Stimulated activated CD4-positive, alpha-beta T cell treated with anti-CD3 and anti-CD28 coated beads, Interleukin-1b, Interleukin-23, amount 100 ng/mL, for 4 hours (primary cell): ENCODE results near the gene ADCY7.

Experiments
- DNase-seq, 2 donors: peaks; one replicate each; pipeline ENCODE4 v3.0.0-alpha.2; 2020; ENCODE audit warnings: low read depth in 2 of 2

ADCY7 gene

DNA sequence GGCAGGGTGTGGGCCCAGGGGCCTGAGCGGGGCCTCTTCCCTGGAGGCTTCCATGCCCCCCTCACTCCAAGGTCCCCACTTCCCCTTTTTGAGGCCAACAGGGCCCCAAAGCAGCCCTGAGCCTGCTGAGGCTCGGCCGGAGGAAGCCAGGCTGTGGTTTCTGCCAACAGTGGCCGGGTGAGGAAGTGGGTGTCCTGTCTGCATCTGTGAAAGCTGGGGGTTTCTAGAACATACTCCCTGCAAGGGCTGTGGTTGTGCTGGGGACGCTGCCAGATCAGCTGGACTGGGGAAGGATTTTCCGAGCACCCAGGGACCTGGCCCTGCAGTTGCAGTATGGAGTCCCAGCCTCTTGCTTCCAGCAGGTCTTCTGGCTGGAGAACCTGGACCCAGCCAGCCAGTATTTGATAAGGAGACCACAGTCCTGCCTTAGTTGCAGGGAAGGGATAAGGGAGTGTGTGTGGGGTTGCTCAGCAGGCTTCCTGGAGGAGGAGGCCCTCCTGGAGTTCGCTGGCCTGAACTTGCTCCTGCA, 15.7 kb downstream of the ADCY7 start:
- DNase-seq: no peak

DNA sequence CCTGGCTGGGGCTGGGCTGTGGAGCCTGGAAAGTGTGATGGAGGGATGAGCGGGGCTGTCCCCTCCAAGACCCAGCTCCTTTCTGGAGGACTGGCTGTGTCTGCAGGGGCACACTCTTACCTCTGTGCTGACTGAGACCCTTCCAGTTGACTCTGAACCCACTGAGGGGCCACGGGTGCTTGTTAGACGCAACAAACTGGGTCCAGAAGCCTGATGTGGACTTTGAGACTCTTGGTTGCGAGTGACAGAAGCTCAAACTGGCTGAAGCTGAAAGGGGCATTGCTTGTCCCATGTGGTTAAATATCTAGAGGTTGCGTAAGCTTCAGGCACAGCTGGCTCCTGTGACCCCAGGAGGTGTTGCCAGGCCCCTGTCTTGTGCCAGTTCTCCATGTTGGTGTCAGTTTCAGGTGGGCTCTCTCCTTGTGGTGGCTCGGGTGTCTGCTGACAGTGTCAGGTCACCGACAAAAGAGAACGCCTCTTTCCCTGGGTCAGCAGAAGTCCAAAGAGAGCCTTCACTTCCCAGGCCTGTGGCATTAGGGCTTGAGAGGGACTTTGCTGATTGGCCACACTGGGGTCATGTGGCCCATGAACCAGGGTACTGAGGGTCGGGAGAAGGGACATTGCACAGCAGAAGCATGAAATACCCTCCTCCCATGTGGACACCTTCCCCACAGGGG, 16.7 kb downstream of the ADCY7 start:
- no peak for DNase-seq

DNA sequence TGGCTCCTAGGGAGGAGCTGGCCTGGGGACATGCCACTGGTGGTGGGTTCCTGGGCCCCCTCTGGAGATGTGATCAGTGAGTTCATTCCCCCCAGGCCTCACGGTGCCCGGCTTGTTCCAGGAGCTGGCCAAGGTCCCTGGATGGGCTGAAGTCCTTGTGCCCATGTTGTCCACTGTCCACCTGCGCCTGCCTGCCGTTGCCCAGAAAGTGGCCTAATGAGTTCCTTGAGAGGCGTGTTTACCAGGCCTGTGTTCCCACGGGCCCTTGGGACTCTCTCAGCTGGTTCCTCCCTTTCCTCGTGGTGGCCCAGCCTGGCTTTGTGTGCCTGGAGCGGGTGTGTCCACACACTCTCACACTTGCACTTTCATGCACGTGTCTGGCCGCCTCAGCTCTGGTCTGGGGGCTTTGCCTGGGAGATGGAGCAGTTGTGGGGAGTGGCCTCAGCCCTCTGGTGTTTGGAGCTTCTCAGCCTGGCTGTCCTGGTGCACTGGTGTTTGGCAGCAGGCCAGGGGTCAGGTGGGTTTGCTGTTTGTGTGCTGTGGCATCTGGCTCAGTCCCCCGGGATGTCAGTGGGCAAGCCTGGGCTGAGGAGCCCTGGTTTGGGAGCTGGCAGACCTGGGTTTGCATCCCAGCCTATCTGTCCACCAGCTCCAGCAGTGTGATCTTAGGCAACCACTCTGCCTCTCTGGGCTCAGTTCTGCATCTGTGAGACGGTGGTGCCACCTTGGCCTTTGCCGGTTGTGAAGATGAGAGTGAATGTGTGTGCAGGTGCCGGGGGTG, 18.0 kb downstream of the ADCY7 start:
- DNase-seq: no peak

DNA sequence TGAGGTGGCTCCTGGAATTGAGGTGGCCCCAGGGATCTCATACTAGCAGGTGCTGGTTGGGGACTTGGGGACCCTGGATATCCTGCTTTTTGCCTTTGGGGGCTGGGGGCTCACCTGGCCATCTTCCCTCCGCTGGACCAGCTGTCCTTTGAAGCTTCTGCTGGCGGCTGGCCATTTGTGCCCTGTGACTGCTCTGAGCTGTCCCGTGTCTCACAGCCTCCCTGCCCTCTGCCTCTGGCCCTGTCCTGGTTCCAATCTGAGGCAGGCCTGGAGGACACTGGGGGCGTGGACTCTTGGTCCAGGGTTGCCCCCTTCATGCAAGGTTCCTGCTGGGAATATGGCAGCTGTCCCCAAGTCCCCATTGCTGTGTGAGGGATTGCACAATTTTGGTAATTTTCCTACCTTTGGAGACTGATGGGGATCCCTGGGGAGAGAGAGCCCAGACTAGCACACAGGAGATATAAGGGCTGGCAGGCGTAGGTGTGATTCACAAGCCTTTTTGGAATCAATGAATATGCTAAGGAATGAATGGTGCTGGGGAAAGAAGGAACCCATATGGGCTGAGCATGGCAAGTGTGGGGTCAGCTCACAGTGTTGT, 19.2 kb downstream of the ADCY7 start:
- no peak for DNase-seq

DNA sequence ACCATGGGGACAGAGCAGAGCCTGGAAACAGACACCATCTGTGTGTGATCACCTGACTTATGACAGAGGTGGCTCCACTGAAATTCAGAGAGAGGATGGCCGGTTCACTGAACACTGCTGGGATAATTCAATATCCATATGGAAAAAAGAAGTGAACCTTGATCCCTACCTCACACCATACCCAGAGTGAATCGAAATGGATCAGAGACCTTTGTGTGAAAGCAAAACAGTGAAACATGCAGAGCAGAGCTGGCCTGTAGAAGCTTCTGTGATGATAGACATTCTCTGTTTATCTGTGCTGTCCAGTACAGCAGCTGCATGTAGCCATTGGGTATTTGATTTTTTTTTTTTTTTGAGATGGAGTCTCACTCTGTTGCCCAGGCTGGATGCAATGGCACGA, 20.3 kb downstream of the ADCY7 start:
- no peak for DNase-seq

DNA sequence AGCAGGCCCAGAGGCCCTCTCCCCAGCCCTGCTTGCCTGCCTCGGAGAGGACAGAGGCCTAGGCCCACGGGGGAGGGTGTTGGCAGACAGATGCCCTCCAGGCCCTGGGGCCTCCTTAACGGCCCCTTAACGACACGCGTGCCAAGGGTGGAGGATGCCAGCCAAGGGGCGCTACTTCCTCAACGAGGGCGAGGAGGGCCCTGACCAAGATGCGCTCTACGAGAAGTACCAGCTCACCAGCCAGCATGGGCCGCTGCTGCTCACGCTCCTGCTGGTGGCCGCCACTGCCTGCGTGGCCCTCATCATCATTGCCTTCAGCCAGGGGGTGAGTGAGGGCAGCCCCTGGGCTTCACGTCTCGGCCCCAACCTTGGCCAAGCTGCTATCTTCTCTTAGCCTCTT, 21.7 kb downstream of the ADCY7 start:
- DNase-seq: no peak

DNA sequence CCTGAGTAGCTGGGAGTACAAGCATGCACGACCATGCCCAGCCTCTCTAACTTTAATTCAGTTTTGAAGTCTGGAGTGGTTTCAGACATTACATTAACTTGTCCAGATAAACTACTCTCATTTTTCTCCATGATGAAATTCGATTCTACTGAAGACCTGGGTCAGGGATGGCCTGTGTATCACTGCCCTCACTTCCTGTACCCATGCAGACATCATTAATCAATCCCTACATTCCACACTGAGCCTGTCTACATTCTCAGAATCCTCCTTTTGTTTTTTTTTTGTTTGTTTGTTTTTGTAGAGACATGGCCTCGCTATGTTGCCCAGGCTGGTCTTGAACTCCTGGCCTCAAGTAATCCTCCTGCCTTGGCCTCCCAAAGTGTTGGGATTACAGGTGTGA, 22.6 kb downstream of the ADCY7 start:
- no peak for DNase-seq

DNA sequence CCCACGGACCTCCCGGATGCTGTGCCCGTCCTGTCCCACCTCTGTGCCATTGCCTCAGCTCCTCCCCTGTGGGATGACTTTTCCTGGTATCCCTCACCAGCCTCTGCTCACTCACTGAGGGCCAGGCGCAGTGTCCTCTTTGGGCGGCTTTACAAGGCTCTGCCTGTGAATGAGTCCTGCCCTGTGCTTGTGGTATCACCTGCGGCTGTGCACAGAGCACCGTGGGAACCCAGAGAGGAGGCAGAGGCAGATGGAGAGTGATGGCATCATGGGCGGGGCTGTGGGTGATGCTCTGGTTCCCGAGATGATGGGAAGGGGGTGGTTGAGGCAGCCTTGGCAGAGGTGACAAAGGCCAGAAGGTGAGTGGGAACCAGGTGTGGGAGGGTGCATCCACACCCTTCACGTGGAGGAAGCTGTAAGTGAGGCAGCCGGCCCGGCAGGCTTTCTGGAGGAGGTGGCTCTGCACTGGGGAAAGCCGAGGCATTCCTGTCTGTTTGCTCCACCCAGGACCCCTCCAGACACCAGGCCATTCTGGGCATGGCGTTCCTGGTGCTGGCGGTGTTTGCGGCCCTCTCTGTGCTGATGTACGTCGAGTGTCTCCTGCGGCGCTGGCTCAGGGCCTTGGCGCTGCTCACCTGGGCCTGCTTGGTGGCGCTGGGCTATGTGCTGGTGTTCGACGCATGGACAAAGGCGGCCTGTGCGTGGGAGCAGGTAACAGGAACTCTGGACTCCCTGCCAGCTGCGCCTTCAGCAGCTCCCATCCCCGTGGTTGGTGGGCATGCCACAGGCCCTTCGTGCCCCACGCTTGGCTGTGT, 23.8 kb downstream of the ADCY7 start:
- no peak for DNase-seq

DNA sequence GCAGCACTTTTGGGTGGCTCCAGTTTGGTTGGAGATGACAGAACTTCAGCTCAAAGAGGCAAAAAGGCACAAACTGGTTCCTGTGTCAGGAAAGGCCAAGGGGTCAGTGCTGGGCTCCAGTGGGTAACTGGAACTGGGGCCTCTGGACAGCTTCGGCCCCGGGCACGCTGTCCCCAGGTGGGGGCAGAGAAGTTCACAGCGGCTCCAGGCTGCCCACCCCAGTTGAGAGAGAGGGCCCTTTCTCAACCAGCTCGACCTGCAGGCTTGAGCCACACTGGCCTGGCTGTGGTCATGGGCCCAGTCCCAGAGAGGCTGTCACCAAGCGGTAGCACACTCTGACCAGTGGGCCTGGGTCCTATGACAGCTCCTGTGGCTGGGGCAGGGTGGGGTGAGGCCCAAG, 24.5 kb downstream of the ADCY7 start:
- no peak for DNase-seq

DNA sequence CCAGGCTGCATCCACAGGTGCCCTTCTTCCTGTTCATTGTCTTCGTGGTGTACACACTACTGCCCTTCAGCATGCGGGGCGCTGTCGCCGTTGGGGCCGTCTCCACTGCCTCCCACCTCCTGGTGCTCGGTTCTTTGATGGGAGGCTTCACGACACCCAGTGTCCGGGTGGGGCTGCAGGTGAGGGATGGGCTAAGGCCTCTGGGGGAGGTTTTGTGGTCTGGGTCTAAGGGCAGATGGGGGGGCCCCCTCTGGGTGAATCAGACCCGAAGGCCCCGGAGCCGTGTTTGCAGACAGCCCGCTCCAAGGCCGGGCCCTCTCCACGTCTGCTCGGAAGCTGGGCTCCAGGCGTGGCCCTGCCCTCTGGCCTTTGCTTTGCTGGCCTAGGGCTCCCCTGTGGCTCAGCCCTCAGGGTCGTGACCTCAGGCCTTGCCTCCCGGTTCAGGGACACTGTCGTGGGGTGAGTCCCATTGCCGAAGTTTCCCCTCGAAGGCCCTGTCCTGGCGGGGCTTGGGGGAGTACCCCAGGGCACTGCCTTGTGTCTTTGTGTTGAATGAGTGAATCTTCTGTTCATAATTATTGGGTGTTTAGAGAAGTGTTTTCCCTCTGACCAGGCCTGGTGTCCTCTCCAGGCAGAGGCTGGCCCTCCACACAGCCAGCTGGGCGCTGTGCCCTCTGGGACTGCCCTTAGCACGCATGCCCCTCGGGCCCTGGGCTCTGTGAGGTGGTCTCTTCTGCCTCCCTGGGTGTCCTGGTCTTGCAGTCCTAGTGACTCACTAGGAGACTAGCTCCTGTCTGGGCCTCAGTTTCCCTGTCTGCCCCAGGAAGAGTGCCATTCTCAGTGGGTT, 25.6 kb downstream of the ADCY7 start:
- no peak for DNase-seq

DNA sequence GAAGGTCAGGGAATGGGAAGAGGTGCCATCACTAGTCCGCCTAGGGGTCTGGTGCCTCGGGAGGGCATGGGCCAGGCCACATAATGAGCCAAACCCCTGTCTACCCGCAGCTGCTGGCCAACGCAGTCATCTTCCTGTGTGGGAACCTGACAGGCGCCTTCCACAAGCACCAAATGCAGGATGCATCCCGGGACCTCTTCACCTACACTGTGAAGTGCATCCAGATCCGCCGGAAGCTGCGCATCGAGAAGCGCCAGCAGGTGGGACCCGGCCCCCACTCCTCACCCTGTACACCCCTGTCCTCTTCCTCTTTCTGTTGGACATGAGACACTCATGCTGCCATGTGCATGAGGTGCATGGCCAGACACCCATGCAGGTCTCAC, 26.2 kb downstream of the ADCY7 start:
- no peak for DNase-seq

DNA sequence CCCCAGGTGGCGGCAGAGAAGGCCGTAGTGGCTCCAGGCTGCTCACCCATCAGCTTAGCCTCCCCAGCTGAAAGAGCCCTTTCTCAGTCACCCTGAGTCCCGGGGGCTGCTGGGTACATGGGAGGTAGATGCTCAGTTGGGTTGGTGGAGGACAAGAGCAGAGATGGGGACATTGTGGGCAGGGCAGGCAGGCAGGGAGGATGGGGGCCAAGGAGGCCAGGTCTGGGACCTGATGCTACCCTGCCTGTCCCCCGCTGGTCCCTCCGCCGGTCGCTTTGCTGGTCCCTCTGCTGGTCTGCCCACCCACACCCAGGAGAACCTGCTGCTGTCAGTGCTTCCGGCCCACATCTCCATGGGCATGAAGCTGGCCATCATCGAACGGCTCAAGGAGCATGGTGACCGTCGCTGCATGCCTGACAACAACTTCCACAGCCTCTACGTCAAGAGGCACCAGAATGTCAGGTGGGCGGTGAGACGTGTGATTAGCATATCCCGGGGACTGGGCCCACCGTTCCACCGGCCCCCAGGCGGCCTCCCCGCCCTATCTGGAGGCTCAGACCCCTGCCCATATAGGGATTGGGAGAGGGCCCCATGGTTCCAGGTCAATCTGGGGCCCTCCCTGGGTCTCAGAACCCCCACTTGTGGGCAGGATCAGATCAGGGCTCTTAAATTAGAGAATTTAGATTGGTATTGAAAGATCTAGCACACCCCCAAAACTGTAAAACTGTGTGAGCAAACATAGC, 26.9 kb downstream of the ADCY7 start:
- DNase-seq: no peak

DNA sequence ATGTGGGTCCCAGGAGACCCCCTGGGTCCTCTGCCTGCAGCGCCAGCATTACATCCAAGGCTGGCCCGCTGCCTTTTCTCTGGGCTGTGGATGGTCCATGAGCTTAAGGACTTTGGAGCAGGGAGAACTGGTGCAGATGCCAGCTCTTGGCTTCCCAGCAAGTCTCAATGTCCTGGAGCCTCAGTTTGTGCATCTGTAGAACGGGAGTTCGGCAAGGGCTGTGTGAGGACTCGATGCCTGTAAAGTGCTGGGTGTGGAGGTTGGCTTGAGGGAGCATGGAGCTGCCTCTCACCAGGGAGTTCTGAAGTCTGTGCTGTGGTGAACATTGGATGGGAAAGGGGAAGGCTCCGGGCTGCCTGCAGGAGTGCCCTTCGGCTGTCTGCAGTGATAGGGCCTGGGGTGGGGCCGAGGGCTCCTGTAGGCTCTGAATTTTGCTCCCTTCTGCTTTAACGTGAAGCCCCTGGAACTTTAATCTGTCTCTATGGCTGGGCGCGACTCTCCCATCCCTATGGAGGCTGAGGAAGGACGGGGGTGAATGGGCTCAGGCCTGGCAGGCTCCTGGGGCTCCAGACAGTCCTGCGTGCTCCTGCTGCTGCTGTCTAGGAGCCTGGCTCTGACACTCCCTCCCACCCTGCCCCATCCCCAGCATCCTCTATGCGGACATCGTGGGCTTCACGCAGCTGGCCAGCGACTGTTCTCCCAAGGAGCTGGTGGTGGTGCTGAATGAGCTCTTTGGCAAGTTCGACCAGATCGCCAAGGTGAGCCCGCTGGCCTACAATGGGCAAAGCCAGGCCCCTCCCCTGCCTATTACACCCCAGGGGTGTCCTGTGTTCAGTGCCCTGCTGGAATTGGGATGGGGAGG, 27.9 kb downstream of the ADCY7 start:
- no peak for DNase-seq

DNA sequence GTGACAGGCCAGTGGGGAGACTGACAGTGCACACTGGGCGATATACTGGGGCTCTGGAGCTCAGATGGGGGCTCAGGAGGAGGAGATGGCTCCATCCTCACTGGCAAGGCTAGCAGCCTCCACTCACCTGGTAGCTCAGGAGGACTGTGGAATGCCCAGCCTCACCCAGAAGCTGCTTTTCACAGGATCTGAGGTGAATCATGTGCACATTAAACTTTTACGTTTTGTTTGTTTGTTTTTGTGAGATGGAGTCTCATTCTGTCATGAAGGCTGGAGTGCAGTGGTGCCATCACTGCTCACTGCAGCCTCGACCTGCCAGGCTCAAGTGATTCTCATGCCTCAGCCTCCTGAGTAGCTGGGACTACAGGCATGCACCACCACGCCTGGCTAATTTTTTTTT, 28.6 kb downstream of the ADCY7 start:
- no peak for DNase-seq

DNA sequence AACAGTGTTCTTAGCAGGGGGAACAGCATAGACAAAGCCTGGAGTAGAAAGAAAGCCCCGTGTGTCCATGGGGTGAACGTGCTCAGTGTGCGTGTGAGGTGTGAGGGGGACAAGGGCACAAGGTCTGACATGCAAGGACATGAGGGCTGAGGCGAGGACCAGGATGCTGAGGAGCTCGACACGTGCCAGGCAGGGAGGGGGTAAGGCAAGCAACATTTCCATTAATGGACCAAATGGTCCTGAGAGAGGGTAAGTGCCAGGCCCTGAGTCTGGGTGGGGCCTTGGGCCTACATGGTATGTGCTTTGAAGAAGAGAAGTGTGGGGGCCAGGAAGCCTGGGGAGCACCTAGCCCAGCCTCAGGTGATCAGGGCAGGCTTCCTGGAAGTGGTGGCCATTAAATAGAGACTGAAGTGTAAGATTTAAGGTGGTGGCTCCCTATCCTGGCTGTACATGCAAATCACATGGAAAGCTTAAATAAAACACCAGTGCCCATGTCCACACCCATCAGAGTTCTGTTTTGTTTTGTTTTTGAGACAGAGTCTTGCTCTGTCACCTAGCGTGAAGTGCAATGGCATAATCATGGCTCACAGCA, 29.3 kb downstream of the ADCY7 start:
- no peak for DNase-seq

DNA sequence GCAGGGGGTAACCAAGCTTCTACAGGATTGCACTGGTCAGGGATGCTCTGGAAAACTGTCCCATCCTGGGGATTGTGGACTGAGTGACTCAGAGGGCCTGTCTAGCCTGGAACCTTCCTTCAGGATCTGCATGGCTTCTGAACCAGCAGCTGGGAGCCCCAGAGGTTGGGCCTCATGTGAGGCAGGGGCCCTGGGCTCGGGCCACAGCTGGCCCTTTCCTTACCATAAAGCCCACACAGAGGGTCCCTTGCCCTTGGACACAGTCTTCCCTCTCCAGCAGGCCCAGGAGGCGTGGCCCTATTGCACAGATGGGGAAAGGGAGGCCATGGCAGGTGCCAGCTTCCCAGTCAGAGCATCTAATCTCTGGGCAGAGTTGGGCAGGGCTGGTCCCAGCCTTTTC, 30.5 kb downstream of the ADCY7 start:
- no peak for DNase-seq

DNA sequence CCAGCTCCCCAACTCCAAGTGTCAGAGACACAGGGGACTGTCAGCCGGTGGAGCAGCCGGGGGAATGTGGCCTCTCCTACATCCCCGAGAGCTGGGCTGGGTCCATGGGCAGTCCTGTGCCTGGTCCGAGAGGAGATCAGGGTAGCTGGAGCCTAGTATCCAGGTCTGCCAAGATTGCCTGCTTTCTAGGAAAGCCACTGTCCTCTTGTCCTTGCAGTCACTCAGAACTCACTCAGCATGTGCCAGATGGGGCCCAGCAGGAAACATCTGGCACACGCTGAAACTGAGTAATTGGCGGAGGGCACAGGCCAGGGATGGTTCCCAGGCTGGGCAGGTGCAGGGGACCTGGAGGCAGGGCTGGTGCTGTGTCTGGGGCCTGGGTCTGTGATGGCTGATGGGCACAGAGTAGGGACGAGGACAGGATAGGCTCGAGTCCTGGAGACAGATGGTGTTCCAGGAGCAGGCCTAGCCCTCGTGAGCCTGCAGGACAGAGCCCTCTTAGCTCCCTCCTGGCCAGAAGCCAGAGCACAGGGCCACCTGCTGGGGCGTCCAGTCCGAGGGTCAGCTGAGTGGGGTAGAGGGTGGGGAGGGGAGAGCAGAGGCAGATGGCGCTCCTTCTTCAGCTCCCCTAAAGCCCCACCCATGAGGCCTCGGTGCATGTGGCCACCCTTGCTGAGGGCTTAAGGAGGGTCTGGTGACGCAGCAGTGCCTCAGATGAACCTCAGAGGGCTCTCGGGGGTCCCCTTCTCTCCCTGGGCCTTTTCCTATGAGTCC, 31.1 kb downstream of the ADCY7 start:
- no peak for DNase-seq

DNA sequence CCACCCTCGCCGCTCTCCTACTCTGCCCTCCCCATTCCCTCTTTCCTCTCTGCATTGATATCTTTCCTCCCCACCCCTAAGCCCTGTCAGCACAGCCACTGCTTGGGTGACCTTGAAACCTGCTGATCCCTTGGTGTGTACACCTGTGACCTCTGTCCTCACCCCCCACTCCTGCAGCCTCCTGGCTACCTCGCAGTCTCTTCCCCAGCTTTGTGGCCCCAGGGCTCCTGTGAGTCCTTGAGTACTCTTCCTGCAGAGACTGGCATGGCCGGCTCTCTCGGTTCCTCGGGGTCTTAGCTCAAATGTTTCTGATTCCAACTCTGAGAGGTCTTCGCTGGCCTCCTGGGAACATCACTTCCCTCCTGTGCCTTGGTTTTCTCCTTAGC, 31.7 kb downstream of the ADCY7 start:
- DNase-seq: no peak
